Activated CD4-positive, alpha-beta T cell treated with anti-CD3 and anti-CD28 coated beads, Interleukin-2, amount 50 U/mL, for 48 hours (primary cell): ENCODE data around the gene ZDHHC14.
"Not testable (repeated sequence)": the region's sequence is repeated elsewhere in the genome, so short reads cannot be mapped to it uniquely, and the experiment has no call there.

Source experiments
- DNase-seq, 2 experiments: peaks; one replicate each; pipeline ENCODE4 v3.0.0-alpha.2; 2020

The ZDHHC14 gene

DNA sequence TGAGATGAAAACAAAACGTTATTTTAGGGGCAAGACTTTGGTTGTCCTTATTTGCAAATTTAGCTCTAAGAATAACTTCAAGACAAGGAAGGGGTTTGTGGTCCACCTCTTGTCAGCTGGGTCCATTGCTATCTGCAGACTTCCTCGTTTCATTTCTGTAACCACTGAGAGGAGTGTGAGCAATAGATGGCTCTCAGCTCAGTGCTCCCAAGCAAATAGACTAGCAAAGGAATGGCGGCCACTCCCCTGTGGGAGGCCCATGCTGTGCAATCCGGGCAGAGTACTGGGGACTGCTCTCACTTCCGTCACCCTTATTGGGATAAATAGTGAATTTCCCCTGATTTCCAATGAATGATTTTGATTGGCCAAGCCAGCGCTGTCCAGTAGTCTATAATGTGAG, 176.6 kb downstream of the ZDHHC14 start:
- DNase-seq, result no peak

- no peak for DNase-seq
Measured at GRCh38 chr6:157558049-157558448, 177.1 kb downstream of the ZDHHC14 start.

DNA sequence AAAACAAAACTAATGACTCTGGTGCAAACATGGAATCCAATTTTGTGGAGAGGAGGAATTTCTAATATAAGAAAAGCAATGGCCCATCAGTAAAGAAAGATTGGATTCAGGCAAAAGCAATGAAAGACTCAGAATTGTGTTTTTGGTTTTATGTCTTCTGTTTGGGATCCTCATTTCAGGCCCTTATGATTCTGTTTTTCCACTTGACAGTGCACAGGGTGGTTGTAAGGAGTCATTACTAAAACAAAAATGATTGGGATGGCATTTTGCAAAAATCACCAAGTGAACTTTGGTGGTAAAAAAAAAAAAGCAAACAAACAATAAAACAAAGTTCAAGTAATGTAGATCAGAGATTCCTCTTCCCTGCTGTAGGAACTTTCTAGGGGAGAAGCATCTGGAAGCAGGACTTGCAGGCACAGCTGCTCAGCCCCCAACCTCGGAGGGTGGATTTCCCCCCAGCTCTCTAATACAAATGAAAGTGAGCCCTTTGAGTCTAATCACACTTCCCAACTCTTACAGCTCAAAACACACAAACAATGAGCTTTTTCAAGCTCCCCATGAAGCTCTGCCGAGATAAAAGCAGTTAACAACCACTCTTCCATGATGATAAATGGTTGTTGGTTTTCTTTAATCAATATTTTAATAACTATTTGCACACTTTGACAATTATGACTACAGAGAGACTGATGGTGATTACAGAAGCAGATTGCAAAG, 177.7 kb downstream of the ZDHHC14 start:
- DNase-seq, result no peak

GRCh38 chr6:157559201-157559756, 178.3 kb downstream of the ZDHHC14 start:
- DNase-seq, result no peak

GRCh38 chr6:157560063-157560462, 179.1 kb downstream of the ZDHHC14 start:
- not testable (repeated sequence) for DNase-seq

- no peak for DNase-seq
Measured at GRCh38 chr6:157560691-157561413, 179.9 kb downstream of the ZDHHC14 start.

GRCh38 chr6:157561414-157561790, 180.4 kb downstream of the ZDHHC14 start:
- no peak for DNase-seq

DNA sequence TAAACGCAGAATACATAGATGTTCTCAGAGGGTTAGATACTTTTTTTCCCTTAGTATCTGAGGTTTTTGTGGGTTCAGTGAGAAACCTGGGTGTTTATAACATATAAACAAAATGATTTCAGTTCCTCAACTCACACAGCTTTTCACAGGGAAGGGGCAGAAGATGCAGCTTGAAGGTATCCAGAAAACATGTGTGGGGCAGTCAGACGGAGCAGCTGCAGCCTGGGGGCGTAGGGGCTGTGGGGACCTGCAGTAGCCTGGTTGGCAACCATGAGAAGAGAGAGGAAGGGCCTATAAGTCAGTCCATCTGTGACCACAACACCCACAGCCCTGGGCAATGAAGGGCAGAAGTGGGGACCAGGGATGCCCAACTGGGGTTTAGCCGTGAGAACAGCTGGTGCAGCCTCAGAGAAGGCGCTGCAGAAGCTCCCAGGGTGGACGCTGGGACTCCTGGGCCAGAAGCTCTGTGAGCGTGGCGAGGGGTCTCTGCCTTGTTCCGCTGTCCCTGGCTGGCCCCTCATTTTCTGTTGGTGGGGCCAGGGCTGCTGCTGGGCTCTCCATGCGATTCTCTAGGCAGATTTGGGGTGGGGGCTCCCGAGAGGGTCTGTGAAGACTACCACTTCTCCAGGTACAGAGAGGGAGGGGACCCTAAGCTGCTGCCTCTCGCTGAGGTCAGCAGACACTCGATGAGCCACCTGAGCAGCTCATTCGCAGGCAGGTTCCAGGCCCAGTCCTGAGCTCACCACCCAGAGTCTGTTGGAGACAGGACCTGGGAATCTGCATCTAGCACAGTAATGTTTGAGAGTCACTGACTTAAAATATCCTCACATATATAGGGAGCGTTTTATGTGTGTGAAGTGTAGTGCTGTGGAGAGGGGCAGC, 181.2 kb downstream of the ZDHHC14 start:
- DNase-seq, result no peak

- no peak for DNase-seq
Measured at GRCh38 chr6:157562997-157563396, 182.0 kb downstream of the ZDHHC14 start.

DNA sequence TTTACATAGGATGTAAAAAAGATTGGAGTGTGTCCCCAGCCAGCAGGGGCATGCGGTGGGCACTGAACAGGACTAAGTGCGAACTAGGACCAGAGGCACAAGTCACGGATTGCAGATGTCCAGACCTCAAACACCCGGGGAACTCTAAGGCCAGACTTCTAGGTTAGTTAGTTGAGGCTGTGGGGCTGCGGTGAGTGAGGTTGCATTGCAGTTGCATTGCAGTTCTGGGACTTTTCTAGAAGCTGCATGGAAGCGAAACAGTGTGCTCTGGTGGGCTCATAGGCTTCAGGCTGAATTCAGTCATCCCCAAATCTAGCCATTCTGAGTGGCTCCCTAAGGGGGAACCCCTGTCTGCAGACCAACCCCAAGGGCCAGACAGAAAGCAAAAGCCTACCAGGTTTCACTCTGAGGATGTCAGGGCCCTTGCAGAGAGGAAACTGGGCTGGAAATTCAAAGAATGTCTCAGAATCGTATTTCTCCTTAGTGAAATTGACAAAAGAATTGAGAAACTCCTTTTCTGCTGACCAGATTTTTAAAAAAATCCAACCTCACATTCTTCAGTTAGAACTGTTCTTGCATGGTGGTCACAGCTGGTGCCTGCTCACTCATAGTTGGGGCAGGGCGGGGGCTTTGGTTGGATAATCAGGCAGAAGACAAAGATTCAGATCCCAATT, 182.8 kb downstream of the ZDHHC14 start:
- DNase-seq, result no peak

- no peak for DNase-seq
Measured at GRCh38 chr6:157568702-157569101, 187.7 kb downstream of the ZDHHC14 start.

DNA sequence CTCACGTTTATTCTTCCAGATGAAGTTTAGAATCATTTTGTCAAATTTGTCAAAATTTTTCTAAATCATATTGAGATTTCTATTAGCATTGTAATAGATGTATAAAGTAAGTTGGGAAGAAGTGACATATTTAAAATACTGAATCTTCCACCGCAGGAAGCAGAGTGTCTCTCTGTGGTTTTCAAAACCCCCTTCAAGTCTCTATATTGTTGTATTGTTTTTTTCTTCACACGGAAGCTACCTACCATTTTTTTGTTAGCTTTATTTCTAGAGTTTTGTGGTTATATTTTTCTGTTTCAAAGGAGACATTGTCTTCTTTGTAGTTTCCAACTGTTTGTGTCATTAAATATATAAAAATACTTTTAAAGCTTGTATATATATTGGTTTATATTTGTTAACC, 188.6 kb downstream of the ZDHHC14 start:
- DNase-seq, result no peak

DNA sequence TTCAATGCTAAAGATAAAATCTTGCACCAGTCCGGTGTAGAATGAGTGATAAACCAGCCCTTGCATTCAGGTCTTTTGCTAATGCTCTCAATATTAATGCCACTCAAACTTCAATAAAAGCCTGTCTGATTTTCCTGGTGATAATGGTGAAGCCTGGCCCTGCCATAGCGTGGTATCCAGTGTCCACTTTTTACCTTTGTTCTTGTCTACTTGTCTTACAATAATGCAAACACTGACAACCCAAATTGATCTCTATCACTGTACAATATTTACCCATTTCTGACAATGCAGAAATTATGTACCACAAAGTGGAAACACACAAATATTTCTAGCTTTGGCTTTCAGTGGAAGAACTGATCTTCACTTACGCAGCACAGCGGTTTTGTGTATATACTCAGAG, 189.1 kb downstream of the ZDHHC14 start:
- no peak for DNase-seq

DNA sequence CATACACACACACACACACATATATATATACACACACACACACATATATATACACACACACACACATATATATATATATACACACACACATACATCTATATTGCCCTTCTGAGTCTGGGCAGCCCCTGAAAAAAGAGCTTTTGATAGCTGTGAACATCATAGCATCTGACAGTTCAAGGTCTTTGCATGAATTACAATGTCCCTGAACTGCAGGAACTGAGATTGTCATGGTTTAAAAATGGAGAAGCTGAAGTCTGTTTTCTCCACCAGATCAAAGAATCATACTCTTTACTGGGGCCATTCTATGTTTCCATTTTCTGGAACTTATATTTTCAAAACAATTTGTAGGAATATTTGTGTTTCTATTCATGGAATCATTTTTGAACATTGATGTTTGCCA, 189.8 kb downstream of the ZDHHC14 start:
- no peak for DNase-seq

GRCh38 chr6:157571269-157571668, 190.3 kb downstream of the ZDHHC14 start:
- DNase-seq, result no peak

- no peak for DNase-seq
Measured at GRCh38 chr6:157571950-157572349, 191.0 kb downstream of the ZDHHC14 start.

- no peak for DNase-seq
Measured at GRCh38 chr6:157574851-157575424, 193.9 kb downstream of the ZDHHC14 start.

GRCh38 chr6:157575436-157576145, 194.6 kb downstream of the ZDHHC14 start:
- DNase-seq, result no peak

DNA sequence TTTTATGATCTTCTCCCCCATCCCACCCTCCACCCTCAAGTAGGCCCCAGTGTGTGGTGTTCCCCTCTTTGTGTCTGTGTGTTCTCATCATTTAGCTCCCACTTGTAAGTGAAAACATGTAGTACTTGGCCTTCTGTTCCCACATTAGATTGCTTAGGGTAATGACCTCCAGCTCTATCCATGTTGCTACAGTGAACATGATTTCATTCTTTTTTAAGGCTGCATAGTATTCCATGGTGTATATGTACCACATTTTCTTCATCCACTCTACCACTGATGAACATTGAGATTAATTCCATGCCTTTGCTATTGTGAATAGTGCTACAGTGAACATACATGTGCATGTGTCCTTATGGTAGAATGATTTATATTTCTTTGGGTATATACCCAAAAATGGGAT, 196.0 kb downstream of the ZDHHC14 start:
- DNase-seq, result not testable (repeated sequence)

- DNase-seq, result not testable (repeated sequence)
Measured at GRCh38 chr6:157578527-157578926, 197.5 kb downstream of the ZDHHC14 start.

DNA sequence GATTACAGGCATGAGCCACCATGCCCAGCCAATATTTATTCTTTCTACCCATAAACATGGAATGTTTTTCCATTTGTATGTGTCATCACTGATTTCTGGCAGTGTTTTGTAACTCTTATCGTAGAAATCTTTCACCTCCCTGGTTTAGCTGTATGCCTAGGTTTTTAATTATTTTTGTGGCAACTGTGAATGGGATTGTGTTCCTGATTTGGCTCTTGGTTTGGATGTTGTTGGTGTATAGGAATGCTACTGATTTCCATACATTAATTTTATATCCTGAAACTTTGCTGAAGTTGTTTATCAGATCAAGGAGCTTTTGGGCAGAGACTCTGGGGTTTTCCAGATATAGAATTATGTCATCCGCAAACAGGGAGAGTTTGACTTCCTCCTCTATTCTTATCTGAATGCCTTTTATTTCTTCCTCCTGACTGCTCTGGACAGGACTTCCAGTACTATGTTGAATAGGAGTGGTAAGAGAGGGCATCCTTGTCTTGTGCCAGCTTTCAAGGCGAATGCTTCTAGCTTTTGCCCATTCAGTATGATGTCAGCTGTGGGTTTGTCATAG, 198.6 kb downstream of the ZDHHC14 start:
- DNase-seq, result no peak
